HG02623 (cell line): ENCODE data around the gene SERHL2.
A peak's percentile ranks its signal among the peaks of the same experiment; 100 is the strongest.
"Not testable (repeated sequence)": the region's sequence is repeated elsewhere in the genome, so short reads cannot be mapped to it uniquely, and the experiment has no call there.

ENCODE experiments used
- ATAC-seq: cut with Tn5 transposase; IDR thresholded peaks from one replicate; pipeline ENCODE4 v1.9.1; 2021; ENCODE audit warnings: moderate library complexity; ENCODE audit not compliant: unreplicated experiment

SERHL2 gene

GRCh38 chr22:42603427-42603826 lies 49.7 kb downstream of the SERHL2 start:
- ATAC-seq, result no peak

GRCh38 chr22:42604403-42604802 lies 50.6 kb downstream of the SERHL2 start:
- ATAC-seq, result no peak

GRCh38 chr22:42607641-42608040 lies 53.9 kb downstream of the SERHL2 start:
- not testable (repeated sequence) for ATAC-seq

GRCh38 chr22:42608136-42608822 lies 54.5 kb downstream of the SERHL2 start:
- ATAC-seq, result no peak

GRCh38 chr22:42608823-42609361 lies 55.1 kb downstream of the SERHL2 start:
- ATAC-seq, result no peak

GRCh38 chr22:42610186-42610585 lies 56.4 kb downstream of the SERHL2 start:
- ATAC-seq, result no peak

- ATAC-seq, result no peak
Measured at GRCh38 chr22:42611051-42611450, 57.3 kb downstream of the SERHL2 start.

GRCh38 chr22:42612336-42612735 lies 58.6 kb downstream of the SERHL2 start:
- ATAC-seq, result no peak

GRCh38 chr22:42613872-42614301 lies 60.1 kb downstream of the SERHL2 start:
- no peak for ATAC-seq

GRCh38 chr22:42614312-42615091 lies 60.7 kb downstream of the SERHL2 start, which contains the start of gene POLDIP3:
Gene POLDIP3 (minus strand): TSS chr22:42614883. CDS start chr22:42614857, 26 bp downstream.
- ATAC-seq, result peak; percentile 67

- peak; percentile 43 for ATAC-seq
Measured at GRCh38 chr22:42615092-42615859, 61.5 kb downstream of the SERHL2 start.

- ATAC-seq, result not testable (repeated sequence)
Measured at GRCh38 chr22:42615860-42616175, 62.1 kb downstream of the SERHL2 start.

- no peak for ATAC-seq
Measured at GRCh38 chr22:42617155-42617983, 63.6 kb downstream of the SERHL2 start.

- no peak for ATAC-seq
Measured at GRCh38 chr22:42619261-42620063, 65.7 kb downstream of the SERHL2 start.

- ATAC-seq, result no peak
Measured at GRCh38 chr22:42620084-42620483, 66.3 kb downstream of the SERHL2 start.

- ATAC-seq, result no peak
Measured at GRCh38 chr22:42621505-42622002, 67.8 kb downstream of the SERHL2 start.

- no peak for ATAC-seq
Measured at GRCh38 chr22:42622061-42622710, 68.4 kb downstream of the SERHL2 start.

- ATAC-seq, result no peak
Measured at GRCh38 chr22:42623301-42623751, 69.6 kb downstream of the SERHL2 start.
